NK-92 (cell line): Measurements from ENCODE around the gene UBE2E3.
"Not testable (repeated sequence)": the region's sequence is repeated elsewhere in the genome, so short reads cannot be mapped to it uniquely, and the experiment has no call there.

Source experiments
- DNase-seq: peaks from one replicate; lab custom pipeline; 2025; ENCODE audit not compliant: unreplicated experiment; lab: John Stamatoyannopoulos, UW

Gene UBE2E3

DNA sequence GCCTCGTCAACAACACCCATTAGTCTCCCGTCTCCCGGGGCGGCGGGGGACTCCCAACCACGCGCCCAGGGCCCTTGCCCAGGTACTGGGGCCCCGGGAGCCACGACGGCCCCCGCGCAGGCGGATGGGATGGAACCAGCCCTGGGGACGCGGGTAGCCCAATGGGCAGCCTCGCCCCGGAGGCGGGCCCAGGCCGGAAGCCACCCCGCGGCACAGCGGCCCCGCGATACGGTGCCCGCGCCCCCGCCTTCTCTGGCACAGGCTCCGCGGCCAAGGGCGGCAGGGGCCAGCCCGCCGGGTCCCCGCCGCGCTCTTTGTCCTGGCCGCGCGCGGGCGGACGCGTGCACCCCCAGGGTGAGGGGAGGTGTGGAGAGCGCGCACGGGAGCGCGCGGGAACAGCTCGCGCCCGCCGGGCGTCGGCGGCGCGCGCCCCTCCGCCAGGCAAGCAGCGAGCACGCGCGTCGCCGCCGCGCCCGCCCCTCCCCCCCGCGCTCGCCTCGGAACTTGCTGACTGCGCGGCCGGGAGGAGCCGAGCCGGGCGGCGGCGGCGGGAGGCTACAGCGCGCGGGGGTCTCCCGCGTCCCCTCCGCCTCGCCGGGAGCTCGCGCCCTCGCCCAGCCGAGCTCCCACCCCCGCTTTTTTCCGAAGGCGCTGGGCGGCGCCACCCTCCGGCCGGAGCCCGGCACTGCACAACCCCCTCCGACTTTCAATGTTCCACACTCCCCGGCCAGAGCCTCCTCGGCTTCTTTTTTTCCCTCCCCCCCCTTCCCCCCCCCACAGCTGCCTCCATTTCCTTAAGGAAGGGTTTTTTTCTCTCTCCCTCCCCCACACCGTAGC is at the start of gene UBE2E3:
UBE2E3 (plus strand) TSS at position 500 of the 837 bp plus-strand sequence. CDS start 1,438 bp downstream, outside the sequence.
- no peak for DNase-seq

- DNase-seq: no peak
These were observed 48.6 kb upstream of the UBE2E3 start for GRCh38 chr2:180931841-180932240.

GRCh38 chr2:180933332-180933731 is 47.1 kb upstream of the UBE2E3 start:
- no peak for DNase-seq

- no peak for DNase-seq
These were observed 45.5 kb upstream of the UBE2E3 start for GRCh38 chr2:180934911-180935310.

GRCh38 chr2:180937480-180937879 is 42.9 kb upstream of the UBE2E3 start:
- not testable (repeated sequence) for DNase-seq

DNA sequence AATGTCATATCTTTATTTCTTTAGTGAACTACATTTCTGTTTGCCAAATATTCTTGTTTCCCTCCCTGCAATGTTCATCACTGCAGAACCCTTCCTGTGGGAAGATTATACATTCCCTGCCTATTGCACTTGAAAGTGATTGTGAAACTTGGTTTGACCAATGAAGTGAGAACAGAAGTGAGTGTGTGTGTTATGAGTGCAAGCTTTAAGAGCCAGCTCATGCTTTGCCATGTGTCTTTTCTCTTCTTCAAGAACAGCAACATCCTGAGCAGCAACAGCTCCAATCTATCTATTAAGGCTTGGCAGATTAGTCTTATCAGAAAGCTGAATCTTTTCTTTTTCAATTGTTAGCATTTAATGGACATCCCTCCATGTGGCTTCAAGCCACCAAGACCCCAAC is 42.0 kb upstream of the UBE2E3 start:
- DNase-seq: no peak

DNA sequence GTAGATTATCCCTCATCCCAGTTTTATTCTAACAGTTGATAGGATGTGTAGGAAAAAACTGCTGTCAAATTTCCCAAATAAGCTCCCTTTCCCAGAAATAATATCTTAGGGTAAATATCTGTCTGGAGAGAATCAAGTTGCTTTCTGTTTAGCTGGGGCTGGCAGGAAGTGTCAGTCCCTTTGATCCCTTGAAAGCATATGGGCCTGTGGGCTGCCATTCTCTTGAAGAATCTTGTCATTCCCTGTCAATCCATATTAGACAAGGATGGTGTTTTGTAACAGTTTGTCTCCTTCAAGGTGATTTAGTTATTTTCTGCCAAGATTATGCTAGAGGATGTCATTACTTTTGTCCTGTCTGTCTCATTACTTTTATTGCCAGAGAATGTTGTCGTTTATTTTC is 37.1 kb upstream of the UBE2E3 start:
- DNase-seq: no peak

DNA sequence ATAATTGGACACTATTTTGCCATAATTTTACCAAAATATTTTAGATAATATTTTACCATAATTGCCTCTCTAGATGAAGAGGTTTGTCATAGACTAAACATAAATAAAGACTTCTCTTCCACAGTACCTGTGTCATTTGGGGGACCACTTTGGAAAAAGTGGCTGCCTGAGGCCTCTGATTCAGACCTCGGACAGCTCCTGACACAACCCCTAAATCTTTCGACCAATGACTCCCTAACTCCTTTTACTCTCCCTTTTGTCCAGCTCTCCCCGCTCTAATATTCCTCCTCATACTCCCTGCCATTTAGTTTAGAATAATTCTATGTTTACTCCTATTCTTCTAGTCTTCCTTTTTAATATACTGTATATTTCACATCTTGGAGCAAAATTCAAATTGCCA is 36.0 kb upstream of the UBE2E3 start:
- no peak for DNase-seq

DNA sequence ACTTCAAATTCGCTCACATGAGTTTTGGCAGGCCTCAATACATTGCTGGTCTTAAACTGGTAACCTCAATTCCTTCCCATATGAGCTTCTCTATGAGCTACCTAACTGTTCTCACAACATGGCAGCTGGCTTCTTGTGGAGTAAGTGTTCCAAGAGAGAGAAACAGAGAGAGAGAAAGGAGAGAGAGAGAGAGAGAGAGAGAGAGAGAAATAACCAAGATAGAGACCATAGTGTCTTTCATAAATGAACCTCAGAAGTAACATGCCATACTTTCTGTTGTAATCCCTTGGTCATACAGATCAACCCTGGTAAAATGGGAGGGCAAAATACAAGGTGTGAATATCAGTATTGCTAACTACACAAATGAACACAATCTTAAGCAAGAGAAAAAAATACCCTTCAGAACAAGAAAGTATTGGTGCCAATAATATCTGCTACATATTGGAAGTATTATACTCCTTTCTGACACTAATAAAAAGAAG is 33.2 kb upstream of the UBE2E3 start:
- no peak for DNase-seq

- no peak for DNase-seq
These were observed 30.5 kb upstream of the UBE2E3 start for GRCh38 chr2:180949896-180950295.

- no peak for DNase-seq
These were observed 28.3 kb upstream of the UBE2E3 start for GRCh38 chr2:180952082-180952481.

GRCh38 chr2:180952731-180953336 is 27.6 kb upstream of the UBE2E3 start:
- no peak for DNase-seq

- DNase-seq: no peak
These were observed 26.9 kb upstream of the UBE2E3 start for GRCh38 chr2:180953550-180953949.

GRCh38 chr2:180955101-180955500 is 25.3 kb upstream of the UBE2E3 start:
- no peak for DNase-seq

DNA sequence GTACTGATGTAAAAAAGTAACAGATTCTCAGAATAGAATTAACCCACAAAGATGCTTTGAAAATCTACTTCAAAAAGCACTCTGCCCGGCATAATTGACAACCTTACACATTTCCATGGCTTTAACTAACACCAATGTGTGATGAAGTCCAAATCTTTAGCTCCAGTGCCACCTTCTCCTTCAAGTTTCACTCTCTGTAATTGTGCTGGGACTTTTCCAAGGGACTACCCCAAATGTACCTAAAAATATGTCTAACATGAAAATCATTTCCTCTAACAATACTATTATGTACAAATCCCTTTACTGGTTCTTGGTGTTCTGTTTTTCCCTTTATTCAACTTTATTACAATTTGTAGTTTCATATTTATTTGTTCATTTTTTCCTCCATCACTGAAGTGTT is 20.6 kb upstream of the UBE2E3 start:
- DNase-seq: no peak

DNA sequence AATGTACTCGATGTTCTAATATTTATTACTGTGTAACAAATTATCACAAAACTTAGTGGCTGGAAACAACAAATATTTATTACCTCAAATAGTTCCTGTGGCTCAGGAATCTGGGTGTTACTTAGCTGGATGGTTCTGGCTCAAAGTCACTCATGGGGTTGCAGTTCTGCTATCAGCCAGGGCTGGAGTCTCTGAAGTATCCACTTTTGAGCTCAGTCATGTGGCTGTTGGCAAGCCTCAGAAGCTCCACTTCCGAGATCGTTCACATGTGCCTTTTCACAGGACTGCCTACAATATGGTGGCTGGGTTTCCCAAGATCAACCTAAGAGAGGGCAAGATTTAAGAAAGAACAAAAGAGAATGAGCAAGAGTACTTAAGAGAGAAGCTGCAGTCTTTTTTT is 19.4 kb upstream of the UBE2E3 start:
- DNase-seq: no peak

GRCh38 chr2:180962727-180963314 is 17.6 kb upstream of the UBE2E3 start:
- DNase-seq: no peak

DNA sequence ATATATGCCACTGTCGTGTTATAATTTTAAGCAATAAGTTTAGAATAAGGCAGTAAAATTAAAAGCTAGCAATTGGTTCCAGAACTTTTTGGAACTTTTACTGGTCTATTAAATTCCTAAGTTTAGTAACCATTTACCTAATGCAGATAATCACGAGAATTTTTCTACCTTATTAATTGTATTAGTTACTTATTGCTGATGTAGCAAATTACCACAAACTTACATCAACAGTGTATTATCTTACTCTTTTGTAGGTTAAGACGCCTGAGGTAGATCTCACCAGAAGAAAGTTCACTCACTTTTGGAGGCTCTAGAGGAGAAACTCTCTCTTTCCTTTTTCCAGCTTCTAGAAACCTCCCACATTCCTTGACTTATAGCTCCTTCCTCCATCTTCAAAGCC is 14.0 kb upstream of the UBE2E3 start:
- DNase-seq: no peak

DNA sequence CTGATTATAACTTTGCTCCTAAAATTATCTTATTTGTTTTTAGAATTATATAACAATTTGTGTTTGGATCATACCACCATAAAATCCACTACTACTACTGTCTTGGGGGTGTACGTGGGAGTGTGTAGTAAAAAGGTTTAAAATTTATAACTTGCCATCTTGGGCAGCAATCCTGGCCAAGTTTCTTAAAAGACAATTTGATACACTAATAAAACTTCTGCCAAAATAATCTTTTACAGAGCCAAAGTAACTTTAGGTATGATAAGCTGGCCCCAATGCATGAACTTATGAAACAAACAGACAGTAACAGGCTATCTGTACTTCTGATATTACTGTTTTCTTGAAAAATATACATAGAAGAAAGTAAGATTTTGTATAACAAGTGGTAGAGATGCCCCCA is 11.3 kb upstream of the UBE2E3 start:
- DNase-seq: no peak

DNA sequence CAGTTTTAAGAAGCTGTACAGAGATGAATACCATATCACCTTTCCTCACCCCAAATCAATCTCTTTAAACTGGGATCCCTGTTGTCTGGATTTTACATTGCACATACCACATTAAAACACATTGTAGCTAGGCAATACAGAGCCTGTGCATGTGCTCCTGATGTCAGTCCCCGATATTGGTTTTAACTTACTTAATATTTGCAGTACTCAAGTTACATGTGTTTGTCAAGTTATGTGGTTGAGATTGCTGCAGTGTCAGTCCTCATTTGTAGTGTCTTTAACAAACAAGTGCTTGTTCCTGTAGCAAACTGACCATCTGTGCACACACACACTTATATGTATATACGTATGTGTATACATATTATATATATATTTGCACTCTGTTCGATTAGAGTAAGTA is 10.4 kb upstream of the UBE2E3 start:
- no peak for DNase-seq

DNA sequence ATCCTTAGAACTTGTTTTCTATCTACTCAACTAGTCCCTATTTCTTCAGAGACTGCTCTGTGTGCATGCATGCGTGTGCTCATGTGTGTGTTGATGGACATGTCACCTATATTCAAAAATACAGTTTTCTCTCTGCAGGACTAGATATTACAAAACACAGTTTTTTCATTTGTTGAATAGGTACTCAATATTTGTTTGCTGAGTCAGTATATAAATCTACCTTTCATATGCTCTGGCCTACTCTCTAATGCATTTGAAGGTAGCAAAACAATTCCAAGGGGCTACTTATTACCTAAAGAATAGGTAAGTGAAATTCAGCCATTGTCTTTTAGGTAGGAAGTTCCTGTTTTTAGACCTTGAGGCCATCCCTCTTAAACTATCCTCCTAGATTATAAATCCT is 8.6 kb upstream of the UBE2E3 start:
- DNase-seq: no peak

- DNase-seq: no peak
These were observed 4.8 kb upstream of the UBE2E3 start for GRCh38 chr2:180975585-180975984.
